ENCODE measurements around the gene TFPI. TPM values are rescaled to one million over a fixed set of nuclear protein-coding genes. Genes with fewer than 3 reads are reported as not detected.

The TFPI gene
- total RNA-seq, 1 experiment from 2014 or later = 16.0 TPM

DNA sequence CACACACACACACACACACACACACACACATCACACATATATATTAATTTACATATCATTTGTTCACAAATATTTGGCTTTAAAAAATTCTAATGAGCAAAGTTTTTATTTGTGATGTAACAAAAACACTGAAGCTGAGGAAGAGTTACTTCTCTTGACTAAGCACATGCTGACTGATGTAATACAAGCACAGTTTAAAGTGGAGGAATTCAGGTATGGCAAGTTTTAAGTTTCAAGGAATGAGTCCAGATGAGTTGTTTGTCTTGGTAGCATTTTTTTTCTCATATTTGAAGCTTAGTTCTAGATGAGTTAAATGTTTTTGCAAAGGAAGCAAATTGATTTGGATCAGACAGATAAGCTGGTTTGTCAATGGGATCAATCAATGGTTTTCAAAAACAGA, 86.0 kb downstream of the TFPI start:
- H2AFZ ChIP-seq (ENCODE audit: low read length) = no peak overlapping the region
- ChIA-PET POLR2A (ENCODE audit: unreplicated experiment) (no interaction called here), CTCF (no interaction called here)
- H4K20me1 ChIP-seq (ENCODE audit: low read length) = no peaks in the 10 kb centered on the region
- H3K4me2 ChIP-seq (ENCODE audit: low read length) = no peak overlapping the region
- no peaks in the 10 kb centered on the region for H3K9me3 ChIP-seq (ENCODE audit: low read length)
- no peaks in the 10 kb centered on the region for H3K79me2 ChIP-seq (ENCODE audit: low read length)
- TF ChIP-seq, protein P1, sequence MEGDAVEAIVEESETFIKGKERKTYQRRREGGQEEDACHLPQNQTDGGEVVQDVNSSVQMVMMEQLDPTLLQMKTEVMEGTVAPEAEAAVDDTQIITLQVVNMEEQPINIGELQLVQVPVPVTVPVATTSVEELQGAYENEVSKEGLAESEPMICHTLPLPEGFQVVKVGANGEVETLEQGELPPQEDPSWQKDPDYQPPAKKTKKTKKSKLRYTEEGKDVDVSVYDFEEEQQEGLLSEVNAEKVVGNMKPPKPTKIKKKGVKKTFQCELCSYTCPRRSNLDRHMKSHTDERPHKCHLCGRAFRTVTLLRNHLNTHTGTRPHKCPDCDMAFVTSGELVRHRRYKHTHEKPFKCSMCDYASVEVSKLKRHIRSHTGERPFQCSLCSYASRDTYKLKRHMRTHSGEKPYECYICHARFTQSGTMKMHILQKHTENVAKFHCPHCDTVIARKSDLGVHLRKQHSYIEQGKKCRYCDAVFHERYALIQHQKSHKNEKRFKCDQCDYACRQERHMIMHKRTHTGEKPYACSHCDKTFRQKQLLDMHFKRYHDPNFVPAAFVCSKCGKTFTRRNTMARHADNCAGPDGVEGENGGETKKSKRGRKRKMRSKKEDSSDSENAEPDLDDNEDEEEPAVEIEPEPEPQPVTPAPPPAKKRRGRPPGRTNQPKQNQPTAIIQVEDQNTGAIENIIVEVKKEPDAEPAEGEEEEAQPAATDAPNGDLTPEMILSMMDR (conservative IDR thresholded peaks at IDR 0.05; ENCODE audit: low read depth, low read length) = no peak
- TF ChIP-seq EZH2phosphoT487 (IDR thresholded peaks at IDR 0.05; ENCODE audit: borderline replicate concordance, low read length) (no peak), EZH2 (IDR thresholded peaks at IDR 0.05; ENCODE audit: low read length, unreplicated experiment) (no peak)
- no peaks in the 10 kb centered on the region for H3K4me1 ChIP-seq (ENCODE audit: insufficient read depth, low read length)
- BruUV-seq (replicated peaks) = no TSS peak
- DNase-seq (peak; percentile 28), ATAC-seq (no peak)
- no peak overlapping the region for H3K4me3 ChIP-seq (ENCODE audit: low read length)
- no peak overlapping the region for H3K9ac ChIP-seq (ENCODE audit: low read length)
- no peaks in the 10 kb centered on the region for H3K9me2 ChIP-seq (replicated peaks; ENCODE audit: low read length)
- intact Hi-C loops (cut with micrococcal nuclease) = no loop called here
- H3F3A ChIP-seq (ENCODE audit: low read length, unreplicated experiment) = no peaks in the 10 kb centered on the region
- H3K27me3 ChIP-seq (ENCODE audit: low read length) = no peaks in the 10 kb centered on the region
- no peaks in the 10 kb centered on the region for H3K36me3 ChIP-seq (ENCODE audit: low read depth, low read length)
- no peak overlapping the region for H3K27ac ChIP-seq (ENCODE audit: low read length)

DNA sequence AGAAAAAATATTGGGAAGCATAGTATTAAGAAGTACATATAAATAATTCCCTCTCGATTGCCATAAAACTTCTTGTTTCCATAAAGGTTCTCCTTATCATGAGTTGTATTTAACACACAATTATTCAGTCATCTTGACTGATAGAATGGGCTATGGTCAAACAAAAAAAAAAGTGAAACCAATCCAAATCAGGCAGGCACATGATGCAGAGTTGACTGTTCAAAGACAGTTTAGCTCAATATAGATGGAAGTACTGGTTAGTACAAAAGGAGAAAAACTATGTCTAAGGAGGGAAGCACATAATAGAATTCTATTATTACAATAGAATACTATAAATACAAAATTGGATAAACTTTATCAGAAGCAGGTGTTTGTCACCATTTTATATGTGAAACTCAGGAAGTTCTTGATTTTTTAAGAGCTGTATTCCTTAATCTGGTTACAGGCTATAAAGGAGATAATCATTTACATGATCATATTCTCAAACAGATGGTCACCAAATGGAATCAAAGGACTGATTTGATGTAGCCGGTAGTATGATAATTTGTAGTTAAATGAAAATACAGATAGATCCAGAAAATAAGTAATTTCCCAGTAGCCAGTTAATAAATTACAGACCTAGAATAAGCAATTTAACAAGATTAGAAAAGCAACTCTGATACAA, 88.0 kb downstream of the TFPI start:
- no peaks in the 10 kb centered on the region for H3K4me1 ChIP-seq (ENCODE audit: insufficient read depth, low read length)
- H4K20me1 ChIP-seq (ENCODE audit: low read length) = no peaks in the 10 kb centered on the region
- POLR2A ChIA-PET (ENCODE audit: unreplicated experiment) = no interaction called here
- no peak for ATAC-seq
- no peaks in the 10 kb centered on the region for H3K9me3 ChIP-seq (ENCODE audit: low read length)
- no peaks in the 10 kb centered on the region for H3K36me3 ChIP-seq (ENCODE audit: low read depth, low read length)
- no peak overlapping the region for H3K4me2 ChIP-seq (ENCODE audit: low read length)
- BruUV-seq (replicated peaks) = no TSS peak
- H2AFZ ChIP-seq (ENCODE audit: low read length) = no peak overlapping the region
- TF ChIP-seq EZH2phosphoT487 (IDR thresholded peaks at IDR 0.05; ENCODE audit: borderline replicate concordance, low read length) (no peak), EZH2 (IDR thresholded peaks at IDR 0.05; ENCODE audit: low read length, unreplicated experiment) (no peak)
- TF ChIP-seq, protein P1 (conservative IDR thresholded peaks at IDR 0.05; ENCODE audit: low read depth, low read length) = no peak
- H3K4me3 ChIP-seq (ENCODE audit: low read length) = no peak overlapping the region
- no peak overlapping the region for H3K9ac ChIP-seq (ENCODE audit: low read length)
- no peaks in the 10 kb centered on the region for H3K27me3 ChIP-seq (ENCODE audit: low read length)
- no peaks in the 10 kb centered on the region for H3K9me2 ChIP-seq (replicated peaks; ENCODE audit: low read length)
- intact Hi-C loops (cut with micrococcal nuclease) = no loop called here
- no peak for DNase-seq
- CTCF ChIA-PET = interaction anchor here (0.8 kb wide), 1 partner anchor 8 kb away, joined by 3 read pairs; no protein-coding TSS in a partner anchor
- H3F3A ChIP-seq (ENCODE audit: low read length, unreplicated experiment) = no peaks in the 10 kb centered on the region
- no peak overlapping the region for H3K27ac ChIP-seq (ENCODE audit: low read length)
- H3K79me2 ChIP-seq (ENCODE audit: low read length) = no peaks in the 10 kb centered on the region

DNA sequence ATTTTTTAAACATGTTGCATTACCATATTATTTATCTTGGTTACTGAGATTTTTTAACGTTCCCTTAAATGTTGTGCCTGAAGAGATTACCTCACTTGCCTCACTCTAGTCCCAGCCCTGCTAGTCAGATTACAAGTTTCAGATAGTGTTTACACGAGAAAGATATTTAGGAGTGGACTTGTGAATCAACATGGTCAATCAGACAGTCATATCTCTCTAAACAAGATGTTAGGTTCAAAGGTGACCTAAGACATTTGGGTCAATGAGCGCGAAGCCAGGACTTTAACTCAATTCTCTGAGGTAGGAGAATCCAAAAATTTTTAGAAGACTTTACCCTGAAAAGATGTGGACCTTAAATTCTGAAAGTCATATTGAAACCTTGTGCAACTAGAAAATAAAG, 91.4 kb downstream of the TFPI start:
- Histone ChIP-seq H3K36me3 (ENCODE audit: low read depth, low read length) (no peaks in the 10 kb centered on the region), H3K27me3 (ENCODE audit: low read length) (no peaks in the 10 kb centered on the region), H3K27ac (ENCODE audit: low read length) (no peak overlapping the region), H3K79me2 (ENCODE audit: low read length) (no peaks in the 10 kb centered on the region), H3K4me3 (ENCODE audit: low read length) (no peak overlapping the region), H3F3A (ENCODE audit: low read length, unreplicated experiment) (no peaks in the 10 kb centered on the region), H3K9me3 (ENCODE audit: low read length) (no peaks in the 10 kb centered on the region), H2AFZ (ENCODE audit: low read length) (no peak overlapping the region), H4K20me1 (ENCODE audit: low read length) (no peaks in the 10 kb centered on the region), H3K9ac (ENCODE audit: low read length) (no peak overlapping the region), H3K4me2 (ENCODE audit: low read length) (no peak overlapping the region), H3K9me2 (replicated peaks; ENCODE audit: low read length) (no peaks in the 10 kb centered on the region), H3K4me1 (ENCODE audit: insufficient read depth, low read length) (no peaks in the 10 kb centered on the region)
- BruUV-seq (replicated peaks) = no TSS peak
- ATAC-seq = no peak
- no peak for DNase-seq
- POLR2A ChIA-PET (ENCODE audit: unreplicated experiment) = no interaction called here
- intact Hi-C loops (cut with micrococcal nuclease) = no loop called here
- CTCF ChIA-PET = no interaction called here
- TF ChIP-seq, protein P1 (conservative IDR thresholded peaks at IDR 0.05; ENCODE audit: low read depth, low read length) = no peak
- TF ChIP-seq EZH2phosphoT487 (IDR thresholded peaks at IDR 0.05; ENCODE audit: borderline replicate concordance, low read length) (no peak), EZH2 (IDR thresholded peaks at IDR 0.05; ENCODE audit: low read length, unreplicated experiment) (no peak)

All from PC-3 (cell line).